H1 (cell line): ENCODE results near the gene FA2H. TPM values are rescaled to one million over a fixed set of nuclear protein-coding genes. Genes with fewer than 3 reads are reported as not detected.

Experiments
- CTCF ChIA-PET: fragments of 300-600 bp; sonication (Branson Sonifier 250); formaldehyde crosslinking; loops from one replicate; lab custom pipeline; 2021; ENCODE audit not compliant: partially characterized antibody; lab: Charles Lee
- POLR2A ChIA-PET: fragments of 300-600 bp; sonication (Branson Sonifier 250); formaldehyde crosslinking; loops from one replicate; lab custom pipeline; 2021; ENCODE audit warnings: inconsistent platforms; ENCODE audit not compliant: partially characterized antibody; lab: Charles Lee
- DNase-seq, 2 experiments: peaks; one replicate each; pipeline versions ENCODE4 v3.0.0 to v3.0.0-alpha.2; 2010 to 2022; ENCODE audit warnings: low spot score in 2 of 2, low read depth in 1 of 2, mixed read lengths in 1 of 2
- FAIRE-seq: peaks from 2 replicates; lab custom pipeline; 2011; peaks lifted over from hg19 to GRCh38; lab: Jason Lieb, UNC
- H2AFZ ChIP-seq: 2 replicates; pipeline ENCODE4 v1.8.1; 2012; ENCODE audit warnings: low read length, inconsistent platforms
- H2AK5ac ChIP-seq: 2 replicates; pipeline ENCODE4 v1.6.1; 2013; ENCODE audit warnings: low read depth, low read length
- H2BK120ac ChIP-seq: replicated peaks from 2 replicates; pipeline ENCODE3; 2013; ENCODE audit warnings: low read depth, low read length, inconsistent platforms
- H2BK12ac ChIP-seq: 2 replicates; pipeline ENCODE4 v1.6.1; 2013; ENCODE audit warnings: low read depth, low read length
- H2BK15ac ChIP-seq: 2 replicates; pipeline ENCODE4 v1.6.1; 2013; ENCODE audit warnings: low read length
- H2BK20ac ChIP-seq: 2 replicates; pipeline ENCODE4 v1.6.1; 2013; ENCODE audit warnings: low read length
- H2BK5ac ChIP-seq: 2 replicates; pipeline ENCODE4 v1.6.1; 2013; ENCODE audit warnings: low read depth, low read length
- H3K14ac ChIP-seq: 2 replicates; pipeline ENCODE4 v1.6.1; 2013; ENCODE audit warnings: inconsistent platforms; ENCODE audit not compliant: insufficient read length
- H3K18ac ChIP-seq: 2 replicates; pipeline ENCODE4 v1.6.1; 2013; ENCODE audit warnings: low read length; ENCODE audit errors: extremely low read depth
- H3K23ac ChIP-seq: 2 replicates; pipeline ENCODE4 v1.6.1; 2013; ENCODE audit warnings: inconsistent platforms; ENCODE audit not compliant: insufficient read length
- H3K23me2 ChIP-seq: 2 replicates; pipeline ENCODE4 v1.6.1; 2013; ENCODE audit warnings: low read depth, low read length
- H3K27ac ChIP-seq: 2 replicates; pipeline ENCODE4 v1.6.1; 2011; ENCODE audit warnings: low read depth, low read length, inconsistent platforms
- H3K27me3 ChIP-seq, 4 experiments: replicated peaks in 1 of 4; 1 replicate in 1 of 4; 2 replicates in 3 of 4; pipeline versions ENCODE4 v1.6.1 to v1.8.1; 2011 to 2013; ENCODE audit warnings: low read length in 3 of 4, mild to moderate bottlenecking in 3 of 4, inconsistent platforms in 2 of 4, mixed read lengths in 2 of 4, moderate library complexity in 1 of 4; ENCODE audit not compliant: control insufficient read depth in 3 of 4, insufficient read depth in 3 of 4; ENCODE audit errors: extremely low read depth in 1 of 4
- H3K36me3 ChIP-seq, 4 experiments: 2 replicates each; pipeline versions ENCODE4 v1.6.1 to v1.8.1; 2011 to 2013; ENCODE audit warnings: mild to moderate bottlenecking in 4 of 4, low read length in 3 of 4, moderate library complexity in 2 of 4, control low read depth in 1 of 4, inconsistent platforms in 1 of 4; ENCODE audit not compliant: insufficient read depth in 4 of 4, control insufficient read depth in 2 of 4
- H3K4ac ChIP-seq: replicated peaks from 2 replicates; pipeline ENCODE3; 2013; ENCODE audit warnings: low read length, low read depth, mixed read lengths, inconsistent platforms; ENCODE audit not compliant: insufficient read length
- H3K4me1 ChIP-seq, 4 experiments: replicated peaks in 1 of 4; 1 replicate in 1 of 4; 2 replicates in 3 of 4; pipeline versions ENCODE4 v1.6.1 to v1.8.1; 2011 to 2013; ENCODE audit warnings: low read length in 3 of 4, inconsistent platforms in 2 of 4, mixed read lengths in 1 of 4; ENCODE audit not compliant: insufficient read depth in 4 of 4, control insufficient read depth in 3 of 4
- H3K4me2 ChIP-seq, 2 experiments: 2 replicates each; pipeline versions ENCODE4 v1.6.1 to v1.8.1; 2011 to 2013; ENCODE audit warnings: low read depth in 2 of 2, low read length in 2 of 2, control low read depth in 1 of 2, inconsistent platforms in 1 of 2, mild to moderate bottlenecking in 1 of 2; ENCODE audit not compliant: insufficient read depth in 1 of 2
- H3K4me3 ChIP-seq, 4 experiments: fragments of 200-600, 300-600 bp in 1 of 4; sonication (generic), shearing (Covaris generic), sonication (Bioruptor Twin) in 1 of 4; 2 replicates each; pipeline versions ENCODE4 v1.5.1 to v1.8.1; 2011 to 2016; ENCODE audit warnings: low read length in 4 of 4, low read depth in 3 of 4, control low read depth in 2 of 4, inconsistent platforms in 2 of 4, mild to moderate bottlenecking in 2 of 4, mixed read lengths in 1 of 4, moderate library complexity in 1 of 4; ENCODE audit not compliant: insufficient read depth in 2 of 4; ENCODE audit errors: extremely low read depth in 1 of 4
- H3K56ac ChIP-seq: replicated peaks from 2 replicates; pipeline ENCODE3; 2013; ENCODE audit warnings: low read depth, mild to moderate bottlenecking, mixed read lengths, low read length, inconsistent platforms; ENCODE audit not compliant: insufficient read length
- H3K79me1 ChIP-seq: 2 replicates; pipeline ENCODE4 v1.6.1; 2013; ENCODE audit warnings: low read depth, low read length, control low read depth
- H3K79me2 ChIP-seq, 2 experiments: 2 replicates each; pipeline versions ENCODE4 v1.6.1 to v1.8.1; 2012 to 2013; ENCODE audit warnings: low read length in 2 of 2, mild to moderate bottlenecking in 2 of 2, inconsistent platforms in 1 of 2; ENCODE audit not compliant: insufficient read depth in 2 of 2, control insufficient read depth in 1 of 2
- H3K9ac ChIP-seq, 4 experiments: replicated peaks in 1 of 4; 1 replicate in 1 of 4; 2 replicates in 3 of 4; pipeline versions ENCODE4 v1.6.1 to v1.8.1; 2011 to 2013; ENCODE audit warnings: low read depth in 3 of 4, low read length in 3 of 4, control low read depth in 2 of 4, mild to moderate bottlenecking in 2 of 4, moderate library complexity in 2 of 4, inconsistent platforms in 1 of 4; ENCODE audit errors: extremely low read depth in 1 of 4
- H3K9me3 ChIP-seq, 2 experiments: 2 replicates each; pipeline versions ENCODE4 v1.6.1 to v1.8.1; 2012 to 2013; ENCODE audit warnings: mild to moderate bottlenecking in 2 of 2, moderate library complexity in 2 of 2, control low read depth in 1 of 2, inconsistent platforms in 1 of 2, low read depth in 1 of 2, low read length in 1 of 2, mixed read lengths in 1 of 2; ENCODE audit not compliant: insufficient read depth in 2 of 2
- H4K20me1 ChIP-seq, 2 experiments: replicated peaks in 1 of 2; 2 replicates each; pipeline versions ENCODE3 to v1.8.1; 2011 to 2013; ENCODE audit warnings: inconsistent platforms in 2 of 2, low read length in 2 of 2, mild to moderate bottlenecking in 1 of 2; ENCODE audit not compliant: insufficient read depth in 2 of 2, control insufficient read depth in 1 of 2
- H4K5ac ChIP-seq: 2 replicates; pipeline ENCODE4 v1.6.1; 2013; ENCODE audit warnings: low read length, low read depth, mixed read lengths, inconsistent platforms; ENCODE audit not compliant: insufficient read length
- H4K8ac ChIP-seq: 2 replicates; pipeline ENCODE4 v1.8.0; 2013; ENCODE audit warnings: mild to moderate bottlenecking, moderate library complexity, low read length, inconsistent platforms; ENCODE audit not compliant: insufficient read depth; ENCODE audit errors: extremely low read depth
- H4K91ac ChIP-seq: replicated peaks from 2 replicates; pipeline ENCODE3; 2013; ENCODE audit warnings: low read length, mixed read lengths, inconsistent platforms; ENCODE audit not compliant: insufficient read length
- CTBP2 ChIP-seq: IDR thresholded peaks from 2 replicates; pipeline ENCODE4 v1.7.0; 2011; ENCODE audit warnings: borderline replicate concordance, mild to moderate bottlenecking, moderate library complexity, mixed read lengths, low read length; ENCODE audit not compliant: insufficient read depth, insufficient read length
- GABPA ChIP-seq: IDR thresholded peaks from 2 replicates; pipeline ENCODE4 v1.6.1; 2011; ENCODE audit warnings: mild to moderate bottlenecking, low read length, moderate library complexity, borderline replicate concordance; ENCODE audit not compliant: insufficient read depth
- NRF1 ChIP-seq: IDR thresholded peaks from 2 replicates; pipeline ENCODE4 v1.6.1; 2011; ENCODE audit warnings: mild to moderate bottlenecking, low read depth, low read length, improper control_type of control experiment
- WGBS, 2 experiments: shearing (Covaris generic) in 1 of 2; methylation state at CpG; one replicate each; pipeline versions ENCODE4 v1.1.6 to v1.1.7; 2013 to 2015; ENCODE audit warnings: low lambda C conversion rate in 2 of 2, mixed read lengths in 2 of 2, inconsistent platforms in 1 of 2, low coverage in 1 of 2, missing lambda C conversion rate in 1 of 2; ENCODE audit not compliant: insufficient replicate concordance in 2 of 2, insufficient coverage in 1 of 2, insufficient read length in 1 of 2; ENCODE audit errors: extremely low coverage in 1 of 2, missing lambda C conversion rate in 1 of 2; 5-methylcytosine and 5-hydroxymethylcytosine counted together
- polyA plus RNA-seq, 7 experiments: library from polyadenylated mRNA; depleted of rRNA in 3 of 7; stranded (reverse) in 5 of 7; unstranded in 2 of 7; fragments of >200 nt in 5 of 7; fragments of 200-250 nt in 2 of 7; gene quantifications; 1 replicate in 5 of 7; 2 replicates in 1 of 7; 4 replicates in 1 of 7; pipeline versions ENCODE4 v1.2.1 to v1.2.3, GENCODE V29; 2011 to 2013; ENCODE audit warnings: missing spikeins in 2 of 7, mixed read lengths in 2 of 7
- total RNA-seq: library from RNA; stranded (reverse); fragmentation: NEBNext Ultra II Directional; extraction: Animal tissue kit (Norgen Biotek cat#: 25700); gene quantifications from 2 replicates; pipeline ENCODE4 v1.2.1, GENCODE V29; 2021

Gene FA2H
- total and polyA plus RNA-seq, 2 of the 8 experiments (the other 6 are each of a cell fraction or from before 2014, with no cell fraction given), result 2.1 to 2.5 TPM

DNA sequence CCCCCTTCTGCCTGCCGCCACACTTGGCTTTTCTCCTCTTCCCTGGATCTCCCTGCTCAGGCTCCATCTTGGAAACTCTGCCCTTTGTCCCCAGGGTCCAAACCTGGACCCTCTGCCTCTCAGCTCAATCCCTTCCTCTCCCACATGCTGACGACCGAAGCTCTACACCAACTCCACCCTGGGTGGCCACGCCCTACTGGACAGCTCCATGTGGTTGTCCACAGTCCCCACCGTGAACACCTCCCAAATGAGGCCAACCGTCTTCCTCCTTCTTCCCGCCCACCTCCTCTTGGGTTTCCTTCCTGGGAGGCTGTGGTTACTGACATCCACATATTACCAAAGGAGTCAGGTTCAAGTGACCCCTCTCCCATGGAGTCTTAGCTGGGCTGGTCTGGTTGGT lies 51.4 kb downstream of the FA2H start:
- Histone ChIP-seq H3K4me2 (no peak overlapping the region), H3K27ac (no peak overlapping the region), H4K91ac (no peak overlapping the region), H3K9me3 (peaks cover 8 to 12% of the 10 kb centered on the region in 2 experiments), H3K14ac (no peak overlapping the region), H3K4me1 (no peaks in the 10 kb centered on the region; a peak in 1 of 7 replicates), H3K9ac (no peak overlapping the region), H3K23me2 (no peaks in the 10 kb centered on the region; the same call in 1 of the 2 replicates), H3K56ac (no peak overlapping the region), H2AFZ (no peak overlapping the region), H3K23ac (no peak overlapping the region), H4K5ac (no peak overlapping the region), H2BK120ac (no peak overlapping the region), H3K36me3 (no peaks in the 10 kb centered on the region), H2BK12ac (0 out of 2 replicates have a peak overlapping the region, but pooled peaks have one; percentile 39), H3K79me2 (no peaks in the 10 kb centered on the region), H3K4me3 (no peak overlapping the region), H3K27me3 (no peaks in the 10 kb centered on the region), H3K79me1 (no peaks in the 10 kb centered on the region), H3K4ac (no peak overlapping the region), H4K20me1 (no peaks in the 10 kb centered on the region), H2BK20ac (no peak overlapping the region), H2BK5ac (no peak overlapping the region), H3K18ac (no peak overlapping the region), H2BK15ac (no peak overlapping the region), H4K8ac (0 out of 2 replicates have a peak overlapping the region, but pooled peaks have one; percentile 4), H2AK5ac (no peak overlapping the region)
- CTCF ChIA-PET, result interaction anchor here (0.6 to 32.9 kb wide), 8 partner anchors 3 to 138 kb away, joined by 3 to 576 read pairs (median 4); no protein-coding TSS in a partner anchor
- 93% methylated on average over 7 of the region's 7 CpGs; no CpG with 5 or more reads in 1 of the 2 experiments for WGBS, 2 experiments
- DNase-seq (no peak), FAIRE-seq (no peak)
- POLR2A ChIA-PET, result interaction anchor here (0.7 to 0.9 kb wide), 2 partner anchors 11 to 694 kb away, joined by 3 to 4 read pairs; no protein-coding TSS in a partner anchor
- TF ChIP-seq CTBP2 (no peak), GABPA (no peak), NRF1 (no peak)
